Smooth muscle cell (in vitro differentiated cells): ENCODE data around the gene MAPKAP1. TPM values are rescaled to one million over a fixed set of nuclear protein-coding genes. Genes with fewer than 3 reads are reported as not detected.

Experiments used
- DNase-seq: peaks from one replicate; lab custom pipeline; 2025; ENCODE audit not compliant: unreplicated experiment; lab: John Stamatoyannopoulos, UW
- H2AFZ ChIP-seq: fragments of 200-600 bp; sonication (generic); 2 replicates; pipeline ENCODE4 v1.6.0; 2016; ENCODE audit warnings: antibody characterized with exemption, low read depth, mild to moderate bottlenecking
- H3F3A ChIP-seq: fragments of 200-600 bp; sonication (generic); 2 replicates; pipeline ENCODE4 v1.6.0; 2017; ENCODE audit warnings: antibody characterized with exemption, low read depth
- H3K27ac ChIP-seq: fragments of 200-600 bp; sonication (generic); 2 replicates; pipeline ENCODE4 v1.5.1; 2016; ENCODE audit warnings: low read depth, mild to moderate bottlenecking
- H3K27me3 ChIP-seq: fragments of 200-600 bp; sonication (generic); 2 replicates; pipeline ENCODE4 v1.6.1; 2016; ENCODE audit warnings: low read depth, mild to moderate bottlenecking
- H3K36me3 ChIP-seq: fragments of 200-600 bp; sonication (generic); 2 replicates; pipeline ENCODE4 v1.5.1; 2016; ENCODE audit warnings: low read depth
- H3K4me1 ChIP-seq: fragments of 200-600 bp; sonication (generic); 2 replicates; pipeline ENCODE4 v1.5.1; 2016; ENCODE audit warnings: low read depth
- H3K4me2 ChIP-seq: fragments of 200-600 bp; sonication (generic); 2 replicates; pipeline ENCODE4 v1.6.0; 2016; ENCODE audit warnings: mild to moderate bottlenecking
- H3K4me3 ChIP-seq: fragments of 200-600 bp; sonication (generic); 2 replicates; pipeline ENCODE4 v1.5.1; 2016; ENCODE audit warnings: mild to moderate bottlenecking
- H3K79me2 ChIP-seq: fragments of 200-600 bp; sonication (generic); 2 replicates; pipeline ENCODE4 v1.6.0; 2016; ENCODE audit warnings: low read depth, mild to moderate bottlenecking
- H3K9ac ChIP-seq: fragments of 200-600 bp; sonication (generic); 2 replicates; pipeline ENCODE4 v1.6.0; 2016; ENCODE audit warnings: low read depth
- H3K9me3 ChIP-seq: fragments of 200-600 bp; sonication (generic); replicated peaks from 2 replicates; pipeline ENCODE4 v1.5.1; 2016; ENCODE audit warnings: low read depth
- H4K20me1 ChIP-seq: fragments of 200-600 bp; sonication (generic); 2 replicates; pipeline ENCODE4 v1.6.0; 2016; ENCODE audit warnings: low read depth
- CTCF ChIP-seq: fragments of 200-600 bp; sonication (generic); IDR thresholded peaks from 2 replicates; pipeline ENCODE4 v1.5.1; 2017; ENCODE audit warnings: borderline replicate concordance, mild to moderate bottlenecking, antibody characterized with exemption; ENCODE audit not compliant: insufficient read depth, poor library complexity, severe bottlenecking
- WGBS: methylation state at CpG from one replicate; pipeline ENCODE4 v1.1.7; 2016; ENCODE audit warnings: low lambda C conversion rate; 5-methylcytosine and 5-hydroxymethylcytosine counted together
- polyA plus RNA-seq: library from polyadenylated mRNA; unstranded; fragments of >200 nt; fragmentation: Nextera tagmentation; extraction: Ambion mirVana; gene quantifications from 2 replicates; pipeline ENCODE4 v1.2.1, GENCODE V29; 2016
- total RNA-seq: library from RNA; depleted of rRNA; stranded (reverse); fragments of >200 nt; gene quantifications from 2 replicates; pipeline ENCODE4 v1.2.3, GENCODE V29; 2014

MAPKAP1 gene
- total and polyA plus RNA-seq, 2 experiments from 2014 or later, result 50.1 to 74.5 TPM

- WGBS, result 80% methylated on average over 1 of the region's 1 CpG
These were observed 308.8 kb downstream of the MAPKAP1 start for GRCh38 chr9:125398243-125398642.

GRCh38 chr9:125397736-125398135 lies 309.3 kb downstream of the MAPKAP1 start:
- Histone ChIP-seq H3K27me3 (no peaks in the 10 kb centered on the region), H3K4me2 (no peak overlapping the region), H3K79me2 (no peaks in the 10 kb centered on the region), H3K9me3 (no peaks in the 10 kb centered on the region), H3K36me3 (no peaks in the 10 kb centered on the region), H3F3A (no peaks in the 10 kb centered on the region), H3K9ac (no peak overlapping the region), H3K4me3 (no peak overlapping the region), H4K20me1 (no peaks in the 10 kb centered on the region), H2AFZ (no peak overlapping the region), H3K27ac (no peak overlapping the region), H3K4me1 (no peaks in the 10 kb centered on the region)
- WGBS, result 95% methylated on average over 11 of the region's 11 CpGs
- no peak for DNase-seq
- TF ChIP-seq CTCF, result no peak

More at GRCh38 chr9:125398243-125398642, 308.8 kb downstream of the MAPKAP1 start:
- Histone ChIP-seq H3K36me3 (no peaks in the 10 kb centered on the region), H3K4me1 (no peaks in the 10 kb centered on the region), H3K4me2 (no peak overlapping the region), H4K20me1 (no peaks in the 10 kb centered on the region), H3K9me3 (no peaks in the 10 kb centered on the region), H3K9ac (no peak overlapping the region), H3K27ac (no peak overlapping the region), H3K27me3 (no peaks in the 10 kb centered on the region), H3K79me2 (no peaks in the 10 kb centered on the region), H3F3A (no peaks in the 10 kb centered on the region), H3K4me3 (no peak overlapping the region), H2AFZ (no peak overlapping the region)
- no peak for TF ChIP-seq CTCF
- no peak for DNase-seq

- DNase-seq, result no peak
- 96% methylated on average over 6 of the region's 6 CpGs for WGBS
- Histone ChIP-seq H3K79me2 (no peaks in the 10 kb centered on the region), H3K4me3 (no peak overlapping the region), H4K20me1 (no peaks in the 10 kb centered on the region), H3K9ac (no peak overlapping the region), H3K4me1 (no peaks in the 10 kb centered on the region), H3F3A (no peaks in the 10 kb centered on the region), H3K27me3 (no peaks in the 10 kb centered on the region), H3K36me3 (no peaks in the 10 kb centered on the region), H3K27ac (no peak overlapping the region), H3K9me3 (no peaks in the 10 kb centered on the region), H3K4me2 (no peak overlapping the region), H2AFZ (no peak overlapping the region)
- no peak for TF ChIP-seq CTCF
These were observed 310.2 kb downstream of the MAPKAP1 start for GRCh38 chr9:125396799-125397198.

GRCh38 chr9:125393426-125393825 lies 313.6 kb downstream of the MAPKAP1 start:
- DNase-seq, result no peak
- Histone ChIP-seq H3K4me3 (no peak overlapping the region), H3K27me3 (no peaks in the 10 kb centered on the region), H4K20me1 (no peaks in the 10 kb centered on the region), H3K27ac (no peak overlapping the region), H3F3A (no peaks in the 10 kb centered on the region), H2AFZ (no peak overlapping the region), H3K79me2 (no peaks in the 10 kb centered on the region), H3K4me2 (no peak overlapping the region), H3K9me3 (no peaks in the 10 kb centered on the region), H3K4me1 (no peaks in the 10 kb centered on the region), H3K36me3 (no peaks in the 10 kb centered on the region), H3K9ac (no peak overlapping the region)
- TF ChIP-seq CTCF, result no peak
- WGBS, result 91% methylated on average over 3 of the region's 3 CpGs
